ENCODE results near the gene CPB1.
A peak's percentile ranks its signal among the peaks of the same experiment; 100 is the strongest.

Gene CPB1

GRCh38 chr3:148791920-148792319, 35.7 kb upstream of the CPB1 start:
- no peak for DNase-seq (ENCODE audit: low read depth)
- H3K4me3 ChIP-seq (ENCODE audit: low read length): no peak overlapping the region
- TF ChIP-seq CTCF (IDR thresholded peaks at IDR 0.05; ENCODE audit: insufficient read depth, low read depth, low read length, missing control alignments): no peak

GRCh38 chr3:148792516-148792915, 35.1 kb upstream of the CPB1 start:
- DNase-seq (ENCODE audit: low read depth): no peak
- H3K4me3 ChIP-seq (ENCODE audit: low read length): no peak overlapping the region
- no peak for TF ChIP-seq CTCF (IDR thresholded peaks at IDR 0.05; ENCODE audit: insufficient read depth, low read depth, low read length, missing control alignments)

- DNase-seq (ENCODE audit: low read depth): peak; percentile 66
- TF ChIP-seq CTCF (IDR thresholded peaks at IDR 0.05; ENCODE audit: insufficient read depth, low read depth, low read length, missing control alignments): no peak
- no peak overlapping the region for H3K4me3 ChIP-seq (ENCODE audit: low read length)
Observed at GRCh38 chr3:148796799-148797198, 30.8 kb upstream of the CPB1 start.

- DNase-seq (ENCODE audit: low read depth): no peak
- TF ChIP-seq CTCF (IDR thresholded peaks at IDR 0.05; ENCODE audit: insufficient read depth, low read depth, low read length, missing control alignments): no peak
- H3K4me3 ChIP-seq (ENCODE audit: low read length): no peak overlapping the region
Observed at GRCh38 chr3:148797795-148798194, 29.8 kb upstream of the CPB1 start.

GRCh38 chr3:148800414-148800813, 27.2 kb upstream of the CPB1 start:
- H3K4me3 ChIP-seq (ENCODE audit: low read length): no peak overlapping the region
- no peak for DNase-seq (ENCODE audit: low read depth)

GRCh38 chr3:148809835-148810234, 17.8 kb upstream of the CPB1 start:
- H3K4me3 ChIP-seq (ENCODE audit: low read length): no peak overlapping the region
- no peak for DNase-seq (ENCODE audit: low read depth)
- no peak for TF ChIP-seq CTCF (IDR thresholded peaks at IDR 0.05; ENCODE audit: insufficient read depth, low read depth, low read length, missing control alignments)

More at GRCh38 chr3:148800414-148800813, 27.2 kb upstream of the CPB1 start:
- no peak for TF ChIP-seq CTCF (IDR thresholded peaks at IDR 0.05; ENCODE audit: insufficient read depth, low read depth, low read length, missing control alignments)

GRCh38 chr3:148815316-148816110, 12.1 kb upstream of the CPB1 start:
- no peak for TF ChIP-seq CTCF (IDR thresholded peaks at IDR 0.05; ENCODE audit: insufficient read depth, low read depth, low read length, missing control alignments)
- H3K4me3 ChIP-seq (ENCODE audit: low read length): no peak overlapping the region
- DNase-seq (ENCODE audit: low read depth): no peak
